ENCODE results near the gene GRM1. TPM values are rescaled to one million over a fixed set of nuclear protein-coding genes. Genes with fewer than 3 reads are reported as not detected.

GRM1 gene
- total RNA-seq, 1 donor from 2014 or later = 0.09 TPM

DNA sequence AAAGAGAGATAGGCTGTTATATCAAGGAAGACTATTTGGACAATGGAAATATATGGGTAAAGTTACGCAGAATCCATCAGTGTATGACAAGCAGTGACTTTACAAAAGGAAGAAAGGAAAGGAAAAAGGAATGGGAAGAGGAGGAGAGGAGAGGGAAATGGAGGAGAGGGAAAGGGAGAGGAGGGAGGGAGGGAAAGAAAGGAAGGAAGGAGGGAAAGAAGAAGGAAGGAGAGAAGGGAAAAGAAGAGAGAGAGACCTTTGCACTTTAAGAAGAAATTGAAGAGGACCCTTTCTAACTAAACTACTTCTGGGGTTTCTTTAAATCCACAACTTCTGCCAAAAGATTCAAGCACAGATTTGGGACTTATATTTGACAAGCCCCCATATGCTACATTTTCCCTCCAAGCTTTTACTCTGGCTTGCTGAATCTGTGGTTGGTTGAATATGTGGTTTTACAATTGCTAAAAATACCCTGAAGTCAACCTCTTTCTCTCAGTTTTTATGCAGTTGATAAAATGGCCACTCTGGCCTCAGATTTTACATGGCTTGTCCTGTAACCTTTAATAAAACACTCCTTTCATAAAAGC is 394.0 kb downstream of the GRM1 start:
- DNase-seq (no peak), ATAC-seq (no peak)
- no peak overlapping the region for H3K4me3 ChIP-seq
- no peaks in the 10 kb centered on the region for H3K27me3 ChIP-seq (ENCODE audit: low read depth)
- H3K9me3 ChIP-seq = no peaks in the 10 kb centered on the region
- no peaks in the 10 kb centered on the region for H3K4me1 ChIP-seq
- H3K27ac ChIP-seq = no peak overlapping the region
- H3K36me3 ChIP-seq = no peaks in the 10 kb centered on the region
- TF ChIP-seq, protein P1, sequence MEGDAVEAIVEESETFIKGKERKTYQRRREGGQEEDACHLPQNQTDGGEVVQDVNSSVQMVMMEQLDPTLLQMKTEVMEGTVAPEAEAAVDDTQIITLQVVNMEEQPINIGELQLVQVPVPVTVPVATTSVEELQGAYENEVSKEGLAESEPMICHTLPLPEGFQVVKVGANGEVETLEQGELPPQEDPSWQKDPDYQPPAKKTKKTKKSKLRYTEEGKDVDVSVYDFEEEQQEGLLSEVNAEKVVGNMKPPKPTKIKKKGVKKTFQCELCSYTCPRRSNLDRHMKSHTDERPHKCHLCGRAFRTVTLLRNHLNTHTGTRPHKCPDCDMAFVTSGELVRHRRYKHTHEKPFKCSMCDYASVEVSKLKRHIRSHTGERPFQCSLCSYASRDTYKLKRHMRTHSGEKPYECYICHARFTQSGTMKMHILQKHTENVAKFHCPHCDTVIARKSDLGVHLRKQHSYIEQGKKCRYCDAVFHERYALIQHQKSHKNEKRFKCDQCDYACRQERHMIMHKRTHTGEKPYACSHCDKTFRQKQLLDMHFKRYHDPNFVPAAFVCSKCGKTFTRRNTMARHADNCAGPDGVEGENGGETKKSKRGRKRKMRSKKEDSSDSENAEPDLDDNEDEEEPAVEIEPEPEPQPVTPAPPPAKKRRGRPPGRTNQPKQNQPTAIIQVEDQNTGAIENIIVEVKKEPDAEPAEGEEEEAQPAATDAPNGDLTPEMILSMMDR (IDR thresholded peaks at IDR 0.05) = no peak
- intact Hi-C loops (cut with DNase I) = no loop called here

DNA sequence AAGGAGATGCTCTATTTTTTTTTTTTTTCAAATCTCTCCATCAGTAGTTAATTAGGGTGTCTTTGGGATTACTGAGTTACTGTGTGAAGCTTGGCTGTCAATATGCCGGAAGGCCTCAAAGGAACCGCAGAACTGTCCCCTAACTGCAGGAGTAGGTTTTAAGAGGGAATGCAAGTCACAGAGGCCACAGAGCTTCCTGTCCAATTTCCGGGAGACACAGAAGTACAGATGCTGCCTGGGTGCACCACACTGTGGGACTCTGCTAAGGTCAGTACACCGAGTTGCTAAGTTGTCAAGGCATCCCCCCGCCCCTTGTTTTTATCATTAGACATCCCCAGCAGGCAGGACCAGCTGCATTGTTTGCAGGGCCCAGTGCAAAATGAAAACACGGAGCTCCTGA is 394.6 kb downstream of the GRM1 start:
- no peak for DNase-seq
- intact Hi-C loops (cut with DNase I) = no loop called here
- no peak for ATAC-seq
- TF ChIP-seq, protein P1 (IDR thresholded peaks at IDR 0.05) = no peak
- no peaks in the 10 kb centered on the region for H3K27me3 ChIP-seq (ENCODE audit: low read depth)
- no peaks in the 10 kb centered on the region for H3K4me1 ChIP-seq
- H3K9me3 ChIP-seq = no peaks in the 10 kb centered on the region
- H3K4me3 ChIP-seq = no peak overlapping the region
- no peak overlapping the region for H3K27ac ChIP-seq
- no peaks in the 10 kb centered on the region for H3K36me3 ChIP-seq

DNA sequence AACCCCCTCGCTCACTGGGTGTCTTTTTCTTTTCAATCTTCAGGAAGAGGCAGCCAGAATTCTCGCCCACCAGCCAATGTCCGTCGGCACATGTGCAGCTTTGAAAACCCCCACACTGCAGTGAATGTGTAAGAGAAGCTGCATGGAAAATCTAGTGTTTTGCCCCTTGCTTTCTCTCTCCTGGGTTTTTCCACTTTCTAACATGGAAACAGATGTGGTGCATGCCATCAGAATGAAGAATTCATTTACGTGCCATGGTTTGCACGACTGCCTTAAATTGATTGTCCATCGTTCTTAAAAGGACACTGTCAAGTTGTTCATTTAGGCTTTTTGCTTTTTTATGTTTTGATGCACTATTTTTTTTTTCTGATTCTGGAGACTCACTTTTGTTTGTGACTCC is 397.7 kb downstream of the GRM1 start:
- no peak for ATAC-seq
- intact Hi-C loops (cut with DNase I) = no loop called here
- TF ChIP-seq, protein P1 (IDR thresholded peaks at IDR 0.05) = no peak
- no peaks in the 10 kb centered on the region for H3K9me3 ChIP-seq
- H3K27ac ChIP-seq = no peak overlapping the region
- DNase-seq = no peak
- no peaks in the 10 kb centered on the region for H3K4me1 ChIP-seq
- H3K4me3 ChIP-seq = no peak overlapping the region
- H3K27me3 ChIP-seq (ENCODE audit: low read depth) = no peaks in the 10 kb centered on the region
- no peaks in the 10 kb centered on the region for H3K36me3 ChIP-seq

DNA sequence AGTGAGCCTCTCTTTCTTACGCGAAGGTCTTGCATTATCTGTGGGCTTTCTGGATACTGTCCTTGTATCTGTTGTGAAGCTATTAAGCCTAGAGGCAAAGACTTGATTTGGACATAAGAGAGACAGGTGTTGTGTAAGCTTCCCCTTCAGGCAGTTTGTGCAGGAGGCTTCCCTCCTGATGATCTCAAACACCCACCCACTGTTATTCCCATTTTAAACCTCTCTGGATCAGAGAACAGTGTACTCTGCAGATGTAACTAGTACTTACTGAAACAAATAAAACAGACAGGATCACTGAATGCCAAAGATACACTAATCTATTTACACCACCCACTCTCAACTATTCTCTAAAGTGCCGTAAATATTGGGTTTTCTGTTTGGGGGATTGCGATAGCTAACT is 401.0 kb downstream of the GRM1 start:
- peaks cover 2% of the 10 kb centered on the region for H3K27me3 ChIP-seq (ENCODE audit: low read depth)
- H3K4me3 ChIP-seq = no peak overlapping the region
- intact Hi-C loops (cut with DNase I) = no loop called here
- DNase-seq = no peak
- peaks cover 8% of the 10 kb centered on the region for H3K4me1 ChIP-seq
- no peaks in the 10 kb centered on the region for H3K9me3 ChIP-seq
- no peak for ATAC-seq
- H3K36me3 ChIP-seq = no peaks in the 10 kb centered on the region
- TF ChIP-seq, protein P1 (IDR thresholded peaks at IDR 0.05) = no peak
- H3K27ac ChIP-seq = no peak overlapping the region

DNA sequence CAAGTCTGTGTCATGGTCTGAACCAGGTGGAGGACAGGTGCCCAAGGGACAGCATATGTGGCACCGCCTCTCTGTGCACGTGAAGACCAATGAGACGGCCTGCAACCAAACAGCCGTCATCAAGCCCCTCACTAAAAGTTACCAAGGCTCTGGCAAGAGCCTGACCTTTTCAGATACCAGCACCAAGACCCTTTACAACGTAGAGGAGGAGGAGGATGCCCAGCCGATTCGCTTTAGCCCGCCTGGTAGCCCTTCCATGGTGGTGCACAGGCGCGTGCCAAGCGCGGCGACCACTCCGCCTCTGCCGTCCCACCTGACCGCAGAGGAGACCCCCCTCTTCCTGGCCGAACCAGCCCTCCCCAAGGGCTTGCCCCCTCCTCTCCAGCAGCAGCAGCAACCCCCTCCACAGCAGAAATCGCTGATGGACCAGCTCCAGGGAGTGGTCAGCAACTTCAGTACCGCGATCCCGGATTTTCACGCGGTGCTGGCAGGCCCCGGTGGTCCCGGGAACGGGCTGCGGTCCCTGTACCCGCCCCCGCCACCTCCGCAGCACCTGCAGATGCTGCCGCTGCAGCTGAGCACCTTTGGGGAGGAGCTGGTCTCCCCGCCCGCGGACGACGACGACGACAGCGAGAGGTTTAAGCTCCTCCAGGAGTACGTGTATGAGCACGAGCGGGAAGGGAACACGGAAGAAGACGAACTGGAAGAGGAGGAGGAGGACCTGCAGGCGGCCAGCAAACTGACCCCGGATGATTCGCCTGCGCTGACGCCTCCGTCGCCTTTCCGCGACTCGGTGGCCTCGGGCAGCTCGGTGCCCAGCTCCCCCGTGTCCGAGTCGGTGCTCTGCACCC is 405.2 kb downstream of the GRM1 start:
- Histone ChIP-seq H3K9me3 (no peaks in the 10 kb centered on the region), H3K4me1 (peaks cover 10% of the 10 kb centered on the region), H3K27ac (no peak overlapping the region), H3K4me3 (peak overlapping the region; percentile 46), H3K36me3 (no peaks in the 10 kb centered on the region), H3K27me3 (ENCODE audit: low read depth) (peaks cover 5% of the 10 kb centered on the region)
- DNase-seq (peak; percentile 50), ATAC-seq (peak; percentile 74 to 75)
- TF ChIP-seq, protein P1 (IDR thresholded peaks at IDR 0.05) = no peak
- intact Hi-C loops (cut with DNase I) = no loop called here
